ENCODE measurements around the gene POC1B. TPM values are rescaled to one million over a fixed set of nuclear protein-coding genes. Genes with fewer than 3 reads are reported as not detected.

POC1B gene
- total RNA-seq, 2 experiments from 2014 or later = 38.2 to 40.9 TPM

DNA sequence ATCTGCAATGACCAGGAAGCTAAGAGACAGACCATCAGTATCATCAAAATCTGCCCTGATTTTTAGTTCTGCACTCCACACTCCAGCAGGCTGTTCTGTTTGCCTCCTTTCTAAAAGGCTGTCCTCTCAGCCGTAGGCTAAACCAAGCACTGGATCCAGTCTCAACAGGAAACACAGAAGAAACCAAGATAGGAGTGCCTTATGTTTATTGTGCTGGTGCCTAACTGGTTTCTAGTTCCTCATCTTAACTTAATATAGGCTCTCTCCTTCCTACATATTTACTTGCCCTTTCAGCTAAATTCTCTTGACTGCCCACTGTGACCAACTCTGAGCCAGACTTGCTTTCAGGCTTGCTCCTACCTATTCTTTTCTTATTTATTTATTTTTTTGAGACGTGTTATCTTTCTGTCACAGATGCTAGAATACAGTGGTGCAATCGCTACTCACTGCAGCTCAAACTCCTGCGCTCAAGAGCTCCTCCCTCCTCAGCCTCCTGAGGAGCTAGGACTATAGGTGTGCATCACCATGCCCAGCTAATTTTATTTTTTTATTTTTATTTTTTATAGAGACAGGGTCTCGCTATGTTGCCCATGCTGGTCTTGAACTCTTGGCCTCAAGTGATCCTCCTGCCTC, 32.1 kb downstream of the POC1B start:
- Mint-ChIP-seq H3K36me3 (peaks cover 27% of the 10 kb centered on the region), H3K27me3 (no peaks in the 10 kb centered on the region), H3K9me3 (no peaks in the 10 kb centered on the region), H3K4me3 (no peak overlapping the region), H3K4me1 (ENCODE audit: low read depth) (peaks cover 30% of the 10 kb centered on the region), H3K27ac (peak overlapping the region; percentile 99)
- CTCF ChIA-PET = interaction anchor here (0.9 to 2.6 kb wide), 7 partner anchors 23 to 443 kb away, joined by 3 to 8 read pairs (median 4); partner anchors contain the start of genes GALNT4 and POC1B
- intact Hi-C loops (cut with micrococcal nuclease) = loop anchor here (1.0 to 10.0 kb wide), 13 partner anchors 21 to 1249 kb away; partner anchors contain the start of gene POC1B
- POLR2A ChIA-PET = interaction anchor here (0.7 to 2.4 kb wide), 3 partner anchors 25 to 455 kb away, joined by 3 to 23 read pairs (median 7); partner anchors contain the start of genes GALNT4 and POC1B
- DNase-seq = no peak

GRCh38 chr12:89492883-89493282, 33.0 kb downstream of the POC1B start:
- DNase-seq = no peak
- H3K27ac Mint-ChIP-seq = peak overlapping the region; percentile 16
- no peak overlapping the region for H3K4me3 Mint-ChIP-seq
- H3K27me3 Mint-ChIP-seq = no peaks in the 10 kb centered on the region
- CTCF ChIA-PET = interaction anchor here (0.5 to 2.6 kb wide), 2 partner anchors 28 to 32 kb away, joined by 3 to 8 read pairs; partner anchors contain the start of gene GALNT4
- intact Hi-C loops (cut with micrococcal nuclease) = loop anchor here (10.0 kb wide), 2 partner anchors 362 to 1248 kb away; no protein-coding TSS in a partner anchor
- peaks cover 28% of the 10 kb centered on the region for H3K36me3 Mint-ChIP-seq
- POLR2A ChIA-PET = no interaction called here
- no peaks in the 10 kb centered on the region for H3K9me3 Mint-ChIP-seq
- peaks cover 30% of the 10 kb centered on the region for H3K4me1 Mint-ChIP-seq (ENCODE audit: low read depth)

GRCh38 chr12:89490922-89491321, 34.9 kb downstream of the POC1B start:
- no peak overlapping the region for H3K4me3 Mint-ChIP-seq
- no peaks in the 10 kb centered on the region for H3K9me3 Mint-ChIP-seq
- CTCF ChIA-PET = interaction anchor here (0.6 kb wide), 1 partner anchor 131 kb away, joined by 3 read pairs; no protein-coding TSS in a partner anchor
- POLR2A ChIA-PET = interaction anchor here (0.7 kb wide), 1 partner anchor 20 kb away, joined by 3 read pairs; no protein-coding TSS in a partner anchor
- intact Hi-C loops (cut with micrococcal nuclease) = loop anchor here (10.0 kb wide), 2 partner anchors 364 to 1246 kb away; no protein-coding TSS in a partner anchor
- no peak for DNase-seq
- H3K27ac Mint-ChIP-seq = no peak overlapping the region
- H3K36me3 Mint-ChIP-seq = peaks cover 31% of the 10 kb centered on the region
- no peaks in the 10 kb centered on the region for H3K27me3 Mint-ChIP-seq
- peaks cover 27% of the 10 kb centered on the region for H3K4me1 Mint-ChIP-seq (ENCODE audit: low read depth)

DNA sequence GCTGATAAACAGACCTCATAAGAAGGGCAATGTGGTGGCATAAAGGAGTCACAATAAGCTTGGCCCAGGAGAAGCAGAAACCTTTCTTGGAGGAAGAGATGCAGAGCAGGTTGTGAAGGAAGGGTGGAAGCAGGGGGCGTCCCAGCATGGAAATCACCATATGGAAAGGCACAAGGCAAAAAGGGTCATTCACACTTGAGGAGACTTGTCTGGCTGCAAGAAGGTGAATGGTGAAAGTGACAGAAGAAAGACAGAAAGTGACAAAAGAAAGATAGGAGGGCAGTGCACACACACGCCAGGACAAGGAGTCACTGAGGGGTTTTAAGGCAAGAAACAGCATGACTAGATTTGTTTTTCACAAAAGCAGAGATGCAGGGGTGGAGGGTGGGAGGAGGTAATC, 39.6 kb downstream of the POC1B start:
- H3K27me3 Mint-ChIP-seq = no peaks in the 10 kb centered on the region
- H3K4me1 Mint-ChIP-seq (ENCODE audit: low read depth) = no peaks in the 10 kb centered on the region
- peaks cover 21% of the 10 kb centered on the region for H3K36me3 Mint-ChIP-seq
- H3K9me3 Mint-ChIP-seq = no peaks in the 10 kb centered on the region
- no peak overlapping the region for H3K27ac Mint-ChIP-seq
- ChIA-PET POLR2A (no interaction called here), CTCF (no interaction called here)
- intact Hi-C loops (cut with micrococcal nuclease) = no loop called here
- no peak for DNase-seq
- no peak overlapping the region for H3K4me3 Mint-ChIP-seq

- ChIA-PET CTCF (interaction anchor here (1.0 kb wide), 1 partner anchor 10 kb away, joined by 3 read pairs; no protein-coding TSS in a partner anchor), POLR2A (no interaction called here)
- H3K36me3 Mint-ChIP-seq = peaks cover 11% of the 10 kb centered on the region
- H3K27ac Mint-ChIP-seq = no peak overlapping the region
- H3K9me3 Mint-ChIP-seq = no peaks in the 10 kb centered on the region
- no peaks in the 10 kb centered on the region for H3K4me1 Mint-ChIP-seq (ENCODE audit: low read depth)
- DNase-seq = no peak
- intact Hi-C loops (cut with micrococcal nuclease) = no loop called here
- H3K4me3 Mint-ChIP-seq = no peak overlapping the region
- no peaks in the 10 kb centered on the region for H3K27me3 Mint-ChIP-seq
These were observed 41.4 kb downstream of the POC1B start for GRCh38 chr12:89484470-89484869.

DNA sequence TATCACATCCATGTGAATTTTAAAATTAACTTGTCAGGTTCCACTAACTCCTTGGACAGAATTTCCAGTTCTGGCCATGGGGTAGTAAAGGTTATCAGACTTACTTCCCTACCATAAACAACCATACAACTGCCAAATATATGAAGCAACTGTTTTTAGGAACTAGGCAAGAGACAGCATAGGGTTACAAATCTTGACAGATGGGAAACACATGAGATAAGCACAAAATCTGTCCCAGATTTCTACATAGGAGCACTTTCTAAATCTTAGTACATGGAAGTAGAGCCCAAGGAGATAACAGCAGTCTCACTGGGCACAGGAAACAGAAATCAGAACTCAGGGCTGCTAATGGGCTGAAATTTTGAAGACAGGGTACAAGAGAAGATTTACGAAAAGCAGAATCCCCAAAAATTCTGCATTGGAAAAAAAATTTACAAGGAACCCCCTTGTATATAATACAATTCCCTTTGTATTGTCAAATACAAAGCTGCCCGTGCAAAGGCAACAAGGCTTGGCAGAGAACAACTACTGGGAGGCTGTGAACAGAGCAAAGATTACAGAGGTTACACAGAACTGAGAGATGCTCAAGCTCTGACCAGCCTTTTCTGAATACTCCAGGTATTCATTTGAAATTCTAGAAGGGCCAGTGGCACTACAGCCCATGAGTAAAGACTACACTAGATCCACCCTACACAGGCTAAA, 44.5 kb downstream of the POC1B start:
- Mint-ChIP-seq H3K36me3 (peaks cover 8% of the 10 kb centered on the region), H3K4me3 (no peak overlapping the region), H3K27me3 (no peaks in the 10 kb centered on the region), H3K9me3 (no peaks in the 10 kb centered on the region), H3K4me1 (ENCODE audit: low read depth) (peaks cover 10% of the 10 kb centered on the region), H3K27ac (no peak overlapping the region)
- ChIA-PET POLR2A (no interaction called here), CTCF (interaction anchor here (0.7 kb wide), 1 partner anchor 1514 kb away, joined by 4 read pairs; no protein-coding TSS in a partner anchor)
- DNase-seq = no peak
- intact Hi-C loops (cut with micrococcal nuclease) = no loop called here

DNA sequence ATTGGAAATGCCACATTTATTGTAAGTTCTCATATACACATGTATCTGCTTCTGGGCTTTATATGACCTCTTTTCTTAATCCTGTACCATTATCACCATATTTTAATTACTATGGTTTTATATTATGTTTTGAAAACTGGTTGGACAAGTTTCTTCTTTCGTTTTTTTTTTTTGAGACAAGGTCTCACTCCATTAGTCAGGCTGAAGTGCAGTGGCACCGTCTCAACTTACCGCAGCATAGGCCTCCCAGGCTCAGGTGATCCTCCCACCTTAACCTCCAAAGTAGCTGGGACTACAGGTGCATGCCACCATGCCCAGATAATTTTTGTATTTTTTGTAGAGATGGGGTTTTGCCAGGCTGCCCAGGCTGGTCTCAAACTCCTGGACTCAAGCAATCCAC, 45.9 kb downstream of the POC1B start:
- no peaks in the 10 kb centered on the region for H3K9me3 Mint-ChIP-seq
- intact Hi-C loops (cut with micrococcal nuclease) = no loop called here
- DNase-seq = no peak
- H3K4me3 Mint-ChIP-seq = no peak overlapping the region
- no peak overlapping the region for H3K27ac Mint-ChIP-seq
- peaks cover 14% of the 10 kb centered on the region for H3K4me1 Mint-ChIP-seq (ENCODE audit: low read depth)
- ChIA-PET CTCF (no interaction called here), POLR2A (no interaction called here)
- peaks cover 6% of the 10 kb centered on the region for H3K36me3 Mint-ChIP-seq
- H3K27me3 Mint-ChIP-seq = no peaks in the 10 kb centered on the region

DNA sequence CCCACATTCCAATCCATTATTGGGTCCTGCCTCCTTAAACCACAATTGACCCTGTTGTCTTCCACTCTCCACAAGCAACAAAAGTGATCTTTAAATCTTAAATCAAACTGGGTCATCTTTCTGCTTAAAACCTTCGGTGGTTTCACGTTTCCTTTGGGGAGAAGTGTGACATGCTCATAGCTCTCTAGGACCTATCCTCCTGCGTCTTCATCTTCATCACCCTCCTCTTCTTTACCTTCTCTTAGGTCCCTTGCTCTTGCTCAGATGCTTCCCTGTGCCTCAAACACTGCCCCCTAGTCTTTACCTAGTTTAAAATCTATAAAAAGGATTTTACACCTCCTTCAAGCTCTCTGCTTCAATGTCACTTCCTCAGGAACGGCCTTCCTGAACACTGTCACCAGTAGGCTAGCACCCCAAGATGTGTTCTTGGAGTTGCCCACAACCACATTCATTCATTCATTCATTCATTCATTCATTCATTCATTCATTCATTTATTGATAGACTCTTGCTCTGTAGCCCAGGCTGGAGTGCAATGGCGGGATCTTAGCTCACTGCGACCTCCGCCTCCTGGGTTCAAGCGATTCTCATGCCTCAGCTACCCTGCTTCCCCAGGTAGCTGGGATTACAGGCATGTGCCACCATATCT, 48.1 kb downstream of the POC1B start:
- Mint-ChIP-seq H3K9me3 (no peaks in the 10 kb centered on the region), H3K4me1 (ENCODE audit: low read depth) (peaks cover 24% of the 10 kb centered on the region), H3K27ac (no peak overlapping the region), H3K27me3 (no peaks in the 10 kb centered on the region), H3K4me3 (no peak overlapping the region), H3K36me3 (peaks cover 6% of the 10 kb centered on the region)
- CTCF ChIA-PET = interaction anchor here (1.3 kb wide), 1 partner anchor 458 kb away, joined by 3 read pairs; no protein-coding TSS in a partner anchor
- DNase-seq = no peak
- POLR2A ChIA-PET = no interaction called here
- intact Hi-C loops (cut with micrococcal nuclease) = no loop called here

- no peak overlapping the region for H3K27ac Mint-ChIP-seq
These were observed 48.8 kb downstream of the POC1B start for GRCh38 chr12:89476904-89477595.

DNA sequence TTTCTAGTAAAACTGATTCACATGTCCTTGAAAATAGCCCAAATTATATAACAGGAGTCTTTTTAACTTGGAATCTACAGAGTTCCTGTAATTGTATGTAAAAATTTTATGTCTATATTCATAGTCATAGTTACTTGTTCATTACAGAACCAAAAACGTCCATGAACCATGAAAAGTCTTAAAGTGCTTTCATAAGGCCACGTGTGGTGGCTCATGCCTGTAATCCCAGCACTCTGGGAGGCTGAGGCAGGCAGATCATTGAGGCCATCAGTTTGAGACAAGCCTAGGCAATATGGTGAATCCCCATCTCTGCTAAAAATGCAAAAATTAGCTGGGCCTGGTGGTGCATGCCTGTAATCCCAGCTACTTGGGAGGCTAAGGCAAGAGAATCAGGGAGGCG, 49.6 kb downstream of the POC1B start:
- H3K9me3 Mint-ChIP-seq = no peaks in the 10 kb centered on the region
- peaks cover 35% of the 10 kb centered on the region for H3K4me1 Mint-ChIP-seq (ENCODE audit: low read depth)
- ChIA-PET POLR2A (no interaction called here), CTCF (no interaction called here)
- H3K27me3 Mint-ChIP-seq = no peaks in the 10 kb centered on the region
- intact Hi-C loops (cut with micrococcal nuclease) = no loop called here
- no peak overlapping the region for H3K27ac Mint-ChIP-seq
- peaks cover 4% of the 10 kb centered on the region for H3K36me3 Mint-ChIP-seq
- no peak for DNase-seq
- no peak overlapping the region for H3K4me3 Mint-ChIP-seq

More at GRCh38 chr12:89476904-89477595, 48.8 kb downstream of the POC1B start:
- POLR2A ChIA-PET = no interaction called here
- Mint-ChIP-seq H3K4me1 (ENCODE audit: low read depth) (peaks cover 31% of the 10 kb centered on the region), H3K9me3 (no peaks in the 10 kb centered on the region), H3K4me3 (no peak overlapping the region), H3K27me3 (no peaks in the 10 kb centered on the region), H3K36me3 (peaks cover 5% of the 10 kb centered on the region)
- DNase-seq = no peak
- CTCF ChIA-PET = interaction anchor here (1.3 kb wide), 1 partner anchor 457 kb away, joined by 3 read pairs; no protein-coding TSS in a partner anchor
- intact Hi-C loops (cut with micrococcal nuclease) = no loop called here

- no peak for DNase-seq
- Mint-ChIP-seq H3K4me1 (ENCODE audit: low read depth) (peaks cover 43% of the 10 kb centered on the region), H3K27me3 (no peaks in the 10 kb centered on the region), H3K27ac (peak overlapping the region; percentile 57), H3K4me3 (no peak overlapping the region), H3K9me3 (no peaks in the 10 kb centered on the region), H3K36me3 (peaks cover 3% of the 10 kb centered on the region)
- CTCF ChIA-PET = interaction anchor here (0.5 to 1.0 kb wide), 2 partner anchors 458 to 484 kb away, joined by 3 to 4 read pairs; no protein-coding TSS in a partner anchor
- POLR2A ChIA-PET = interaction anchor here (2.4 kb wide), 1 partner anchor 50 kb away, joined by 6 read pairs; the partner anchor contains the start of genes GALNT4 and POC1B
- intact Hi-C loops (cut with micrococcal nuclease) = no loop called here
These were observed 50.5 kb downstream of the POC1B start for GRCh38 chr12:89475203-89475990.

Measured in activated CD4-positive, alpha-beta memory T cell treated with anti-CD3 and anti-CD28 coated beads for 36 hours (primary cell).